Neuronal stem cell (in vitro differentiated cells): ENCODE measurements around the gene ARMH2. TPM values are rescaled to one million over a fixed set of nuclear protein-coding genes. Genes with fewer than 3 reads are reported as not detected.

Source experiments
- DNase-seq: peaks from one replicate; pipeline ENCODE4 v3.0.0-alpha.2; 2013; ENCODE audit warnings: low spot score
- H2AFZ ChIP-seq: one replicate; pipeline ENCODE4 v1.6.1; 2013; ENCODE audit warnings: mild to moderate bottlenecking, low read length, inconsistent platforms
- H2AK5ac ChIP-seq: 2 replicates; pipeline ENCODE4 v1.6.1; 2013; ENCODE audit warnings: low read depth, mild to moderate bottlenecking, inconsistent platforms, low read length, moderate library complexity, mixed read lengths
- H2BK120ac ChIP-seq: 2 replicates; pipeline ENCODE4 v1.6.1; 2013; ENCODE audit warnings: low read depth, mild to moderate bottlenecking, inconsistent platforms, low read length, moderate library complexity, mixed read lengths
- H2BK12ac ChIP-seq: one replicate; pipeline ENCODE4 v1.6.1; 2013; ENCODE audit warnings: low read length, inconsistent platforms
- H2BK15ac ChIP-seq: 2 replicates; pipeline ENCODE4 v1.6.1; 2013; ENCODE audit warnings: mild to moderate bottlenecking, low read length, inconsistent platforms, mixed read lengths
- H2BK5ac ChIP-seq: one replicate; pipeline ENCODE4 v1.6.1; 2013; ENCODE audit warnings: inconsistent platforms, mild to moderate bottlenecking, low read length, moderate library complexity
- H3K14ac ChIP-seq: one replicate; pipeline ENCODE4 v1.6.1; 2013; ENCODE audit warnings: low read length, inconsistent platforms
- H3K18ac ChIP-seq: 2 replicates; pipeline ENCODE4 v1.6.1; 2013; ENCODE audit warnings: low read length, inconsistent platforms
- H3K23ac ChIP-seq: 2 replicates; pipeline ENCODE4 v1.6.1; 2013; ENCODE audit warnings: low read depth, mild to moderate bottlenecking, mixed read lengths, low read length, inconsistent platforms; ENCODE audit not compliant: poor library complexity
- H3K27ac ChIP-seq: replicated peaks from 3 replicates; pipeline ENCODE4 v1.5.1; 2013; ENCODE audit warnings: low read length, inconsistent platforms
- H3K27me3 ChIP-seq, 3 experiments: 2 replicates each; pipeline ENCODE4 v1.6.1; 2013; ENCODE audit warnings: low read length in 3 of 3, mild to moderate bottlenecking in 2 of 3, inconsistent platforms in 1 of 3, low read depth in 1 of 3, mixed read lengths in 1 of 3, moderate library complexity in 1 of 3; ENCODE audit not compliant: control insufficient read depth in 3 of 3, insufficient read depth in 3 of 3
- H3K36me3 ChIP-seq, 2 donors: replicated peaks in 1 of 2; 2 replicates each; pipeline ENCODE4 v1.6.1; 2013; ENCODE audit warnings: low read length in 2 of 2; ENCODE audit not compliant: control insufficient read depth in 2 of 2, insufficient read depth in 2 of 2
- H3K4ac ChIP-seq: 2 replicates; pipeline ENCODE4 v1.6.1; 2013; ENCODE audit warnings: inconsistent platforms, mild to moderate bottlenecking, low read length, moderate library complexity
- H3K4me1 ChIP-seq, 2 donors: 1 replicate in 1 of 2; 2 replicates in 1 of 2; pipeline ENCODE4 v1.6.1; 2013; ENCODE audit warnings: low read length in 2 of 2, low read depth in 1 of 2; ENCODE audit not compliant: control insufficient read depth in 2 of 2, insufficient read depth in 1 of 2
- H3K4me2 ChIP-seq: one replicate; pipeline ENCODE4 v1.6.1; 2013; ENCODE audit warnings: mild to moderate bottlenecking, low read length, inconsistent platforms; ENCODE audit not compliant: insufficient read depth, poor library complexity, severe bottlenecking
- H3K4me3 ChIP-seq, 2 donors: 2 replicates each; pipeline ENCODE4 v1.5.1; 2013; ENCODE audit warnings: low read length in 2 of 2, mild to moderate bottlenecking in 2 of 2, inconsistent platforms in 1 of 2, moderate library complexity in 1 of 2
- H3K79me1 ChIP-seq: one replicate; pipeline ENCODE4 v1.6.1; 2013; ENCODE audit warnings: low read depth, mild to moderate bottlenecking, inconsistent platforms, low read length, moderate library complexity
- H3K9ac ChIP-seq: one replicate; pipeline ENCODE4 v1.6.1; 2013; ENCODE audit warnings: mild to moderate bottlenecking, low read depth, low read length, inconsistent platforms; ENCODE audit not compliant: poor library complexity
- H3K9me3 ChIP-seq, 2 donors: replicated peaks in 1 of 2; 2 replicates each; pipeline versions ENCODE3 to v1.6.1; 2013; ENCODE audit warnings: low read length in 2 of 2, mild to moderate bottlenecking in 2 of 2, inconsistent platforms in 1 of 2, low read depth in 1 of 2, mixed read lengths in 1 of 2, moderate library complexity in 1 of 2; ENCODE audit not compliant: control insufficient read depth in 2 of 2, insufficient read depth in 1 of 2
- H4K8ac ChIP-seq: one replicate; pipeline ENCODE4 v1.6.1; 2013; ENCODE audit warnings: low read depth, mild to moderate bottlenecking, inconsistent platforms, low read length, moderate library complexity
- H4K91ac ChIP-seq: one replicate; pipeline ENCODE4 v1.6.1; 2013; ENCODE audit warnings: low read length, low read depth, mild to moderate bottlenecking, inconsistent platforms; ENCODE audit not compliant: poor library complexity
- WGBS, 2 donors: extraction: QIAGEN DNeasy Blood & Tissue Kit; methylation state at CpG; one replicate each; pipeline ENCODE4 v1.1.7; 2013; ENCODE audit warnings: missing lambda C conversion rate in 2 of 2, mixed read lengths in 1 of 2; ENCODE audit not compliant: insufficient read length in 2 of 2, insufficient replicate concordance in 1 of 2; ENCODE audit errors: extremely low coverage in 2 of 2; 5-methylcytosine and 5-hydroxymethylcytosine counted together
- polyA plus RNA-seq, 2 experiments: library from polyadenylated mRNA; stranded (reverse); fragments of 200-250 nt; gene quantifications; one replicate each; pipeline ENCODE4 v1.2.3, GENCODE V29; 2013

ARMH2 gene
- not detected for polyA plus RNA-seq (2013, experiment 1 of 2)
- polyA plus RNA-seq (2013, experiment 2 of 2): not detected

DNA sequence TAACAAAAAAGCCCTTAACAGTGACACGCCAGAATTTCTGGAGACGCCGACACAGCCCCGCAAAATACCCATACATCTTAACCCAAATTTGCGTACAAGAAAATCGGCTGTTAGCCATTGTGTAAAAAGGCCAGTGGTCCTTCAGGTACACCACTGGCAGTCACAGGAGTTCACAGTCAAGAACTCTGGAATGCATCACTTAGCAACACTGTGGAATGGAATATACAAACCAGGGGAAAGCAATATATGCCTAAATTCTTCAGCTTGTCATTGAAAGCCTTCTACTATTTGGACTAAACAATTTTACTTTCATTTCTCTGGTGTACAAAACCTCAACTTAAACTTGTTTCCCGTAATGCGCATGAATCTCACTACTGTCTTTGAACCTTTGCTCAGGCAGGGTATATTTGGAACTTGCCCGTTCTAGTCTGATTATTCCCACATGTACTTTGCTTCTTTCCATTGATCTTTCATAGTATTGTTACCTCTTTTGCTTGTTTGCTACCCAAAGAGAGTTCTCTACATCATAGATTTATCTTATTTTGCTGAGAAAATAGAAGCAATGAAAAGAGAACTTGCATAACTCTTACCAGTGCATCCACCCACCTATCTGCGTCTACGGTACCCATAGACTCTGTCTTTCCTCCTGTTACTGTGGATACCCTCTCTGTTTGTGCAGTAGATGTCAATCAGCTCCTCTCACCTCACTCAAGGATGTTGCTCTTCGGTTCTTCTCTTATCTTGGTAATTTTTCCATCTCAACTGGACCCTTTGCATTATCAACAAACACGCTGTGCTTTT lies at the start of gene ARMH2:
ARMH2 (minus strand) TSS at position 178 of the 801 bp plus-strand sequence; CDS start at position 118, 60 bp downstream.
- Histone ChIP-seq H3K23ac (no peak within 1 kb of the TSS), H4K8ac (no peak within 1 kb of the TSS), H2BK120ac (no peak within 1 kb of the TSS), H3K9ac (no peak within 1 kb of the TSS), H2AFZ (no peak within 1 kb of the TSS), H2AK5ac (no peak within 1 kb of the TSS), H3K18ac (no peak within 1 kb of the TSS), H3K79me1 (no peaks in the 10 kb centered on the region), H3K27ac (no peak within 1 kb of the TSS), H4K91ac (no peak within 1 kb of the TSS), H3K4me1 (peaks cover 0 to 11% of the 10 kb centered on the region in 2 donors), H3K9me3 (no peaks in the 10 kb centered on the region), H3K4me2 (no peak within 1 kb of the TSS), H3K4me3 (no peak within 1 kb of the TSS), H3K14ac (no peak within 1 kb of the TSS), H3K4ac (no peak within 1 kb of the TSS), H3K36me3 (no peaks in the 10 kb centered on the region), H2BK12ac (no peak within 1 kb of the TSS), H2BK5ac (no peak within 1 kb of the TSS), H3K27me3 (no peaks in the 10 kb centered on the region), H2BK15ac (no peak within 1 kb of the TSS)
- no CpG with 5 or more reads among the region's 13 CpGs for WGBS, 2 donors
- no peak for DNase-seq

- Histone ChIP-seq H2BK5ac (no peak overlapping the region), H3K27me3 (no peaks in the 10 kb centered on the region), H2AFZ (no peak overlapping the region), H3K9me3 (no peaks in the 10 kb centered on the region), H3K4me1 (peaks cover 2 to 3% of the 10 kb centered on the region in 2 donors), H3K36me3 (peaks cover 0 to 72% of the 10 kb centered on the region in 2 donors), H3K23ac (no peak overlapping the region), H3K4me3 (no peak overlapping the region), H2BK120ac (no peak overlapping the region), H3K4me2 (no peak overlapping the region), H3K14ac (no peak overlapping the region), H3K79me1 (no peaks in the 10 kb centered on the region), H3K27ac (no peak overlapping the region), H3K4ac (no peak overlapping the region), H3K18ac (no peak overlapping the region), H2BK15ac (no peak overlapping the region), H2BK12ac (no peak overlapping the region), H2AK5ac (no peak overlapping the region), H3K9ac (no peak overlapping the region), H4K91ac (no peak overlapping the region), H4K8ac (no peak overlapping the region)
- no peak for DNase-seq
- no CpG with 5 or more reads among the region's 4 CpGs for WGBS, 2 donors
Observed at GRCh38 chr6:24848461-24848860, 49.7 kb upstream of the ARMH2 start.

DNA sequence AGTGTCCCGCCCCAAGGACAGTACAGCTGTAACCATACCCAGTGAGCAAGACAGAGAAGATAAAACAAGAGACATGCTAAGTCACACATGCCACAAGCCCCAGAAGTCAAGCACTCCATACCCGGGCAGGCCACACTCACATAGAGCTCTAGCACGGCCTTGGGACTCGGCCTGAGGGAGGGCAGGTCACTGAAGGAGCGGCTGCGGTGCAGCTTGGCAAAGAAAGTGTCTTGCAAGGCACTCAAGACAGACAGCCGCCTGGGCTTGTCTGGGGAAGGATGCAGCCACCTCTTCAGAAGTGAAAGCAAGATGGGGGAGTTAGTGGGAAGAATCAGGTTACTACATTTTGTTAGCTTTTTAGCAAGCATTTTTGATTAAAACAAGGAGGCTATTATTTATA lies 48.7 kb upstream of the ARMH2 start:
- Histone ChIP-seq H3K23ac (no peak overlapping the region), H3K4me3 (no peak overlapping the region), H3K4me1 (peaks cover 2 to 7% of the 10 kb centered on the region in 2 donors), H3K4me2 (no peak overlapping the region), H3K27me3 (no peaks in the 10 kb centered on the region), H4K91ac (no peak overlapping the region), H2BK12ac (no peak overlapping the region), H3K27ac (no peak overlapping the region), H3K18ac (peak overlapping the region; percentile 2), H3K36me3 (peaks cover 0 to 73% of the 10 kb centered on the region in 2 donors), H3K9ac (no peak overlapping the region), H2AK5ac (no peak overlapping the region), H4K8ac (peak overlapping the region; percentile 48), H2BK120ac (no peak overlapping the region), H2BK15ac (no peak overlapping the region), H3K4ac (no peak overlapping the region), H3K9me3 (no peaks in the 10 kb centered on the region), H2AFZ (no peak overlapping the region), H3K79me1 (no peaks in the 10 kb centered on the region), H2BK5ac (no peak overlapping the region), H3K14ac (no peak overlapping the region)
- DNase-seq: no peak
- no CpG with 5 or more reads among the region's 7 CpGs for WGBS, 2 donors

- Histone ChIP-seq H3K27ac (no peak overlapping the region), H3K14ac (no peak overlapping the region), H3K18ac (no peak overlapping the region), H2BK120ac (no peak overlapping the region), H3K9me3 (no peaks in the 10 kb centered on the region), H4K91ac (no peak overlapping the region), H2AK5ac (no peak overlapping the region), H3K4me2 (no peak overlapping the region), H3K4ac (no peak overlapping the region), H3K23ac (no peak overlapping the region), H4K8ac (no peak overlapping the region), H3K4me3 (no peak overlapping the region), H2BK15ac (no peak overlapping the region), H2BK12ac (no peak overlapping the region), H2BK5ac (no peak overlapping the region), H3K27me3 (no peaks in the 10 kb centered on the region), H3K9ac (no peak overlapping the region), H2AFZ (no peak overlapping the region), H3K4me1 (peaks cover 2 to 7% of the 10 kb centered on the region in 2 donors), H3K79me1 (no peaks in the 10 kb centered on the region), H3K36me3 (peaks cover 0 to 75% of the 10 kb centered on the region in 2 donors)
- DNase-seq: no peak
- WGBS, 2 donors: no CpG with 5 or more reads among the region's 4 CpGs
Observed at GRCh38 chr6:24845578-24845977, 46.9 kb upstream of the ARMH2 start.
